SJCRH30 (cell line): ENCODE results near the gene NXN. TPM values are rescaled to one million over a fixed set of nuclear protein-coding genes. Genes with fewer than 3 reads are reported as not detected.
"Not testable (repeated sequence)": the region's sequence is repeated elsewhere in the genome, so short reads cannot be mapped to it uniquely, and the experiment has no call there.

ENCODE experiments used
- DNase-seq, 2 experiments: peaks; one replicate each; pipeline ENCODE4 v3.0.0-alpha.2; 2015 to 2020
- H3K27ac ChIP-seq: fragments of 250-450 bp; sonication (Bioruptor Pico); 2 replicates; pipeline ENCODE4 v1.5.1; 2020; ENCODE audit warnings: mild to moderate bottlenecking, moderate library complexity
- H3K27me3 ChIP-seq: fragments of 250-450 bp; sonication (Bioruptor Pico); 2 replicates; pipeline ENCODE4 v1.5.1; 2020; ENCODE audit warnings: mild to moderate bottlenecking, moderate library complexity
- H3K36me3 ChIP-seq: fragments of 250-450 bp; sonication (Bioruptor Pico); 2 replicates; pipeline ENCODE4 v1.5.1; 2020; ENCODE audit warnings: mild to moderate bottlenecking, moderate library complexity
- H3K4me1 ChIP-seq: fragments of 250-450 bp; sonication (Bioruptor Pico); 2 replicates; pipeline ENCODE4 v1.5.1; 2020; ENCODE audit warnings: mild to moderate bottlenecking, moderate library complexity
- H3K4me3 ChIP-seq: fragments of 250-450 bp; sonication (Bioruptor Pico); 2 replicates; pipeline ENCODE4 v1.5.1; 2020; ENCODE audit warnings: mild to moderate bottlenecking, moderate library complexity
- H3K9me3 ChIP-seq: fragments of 250-450 bp; sonication (Bioruptor Pico); replicated peaks from 2 replicates; pipeline ENCODE4 v1.5.1; 2020; ENCODE audit warnings: mild to moderate bottlenecking, moderate library complexity
- total RNA-seq: library from RNA; depleted of rRNA; stranded (reverse); fragments of >200 nt; shearing (Covaris generic); gene quantifications from 2 replicates; pipeline ENCODE4 v1.2.3, GENCODE V29; 2014

The NXN gene
- total RNA-seq, 1 experiment from 2014 or later = 35.2 TPM

DNA sequence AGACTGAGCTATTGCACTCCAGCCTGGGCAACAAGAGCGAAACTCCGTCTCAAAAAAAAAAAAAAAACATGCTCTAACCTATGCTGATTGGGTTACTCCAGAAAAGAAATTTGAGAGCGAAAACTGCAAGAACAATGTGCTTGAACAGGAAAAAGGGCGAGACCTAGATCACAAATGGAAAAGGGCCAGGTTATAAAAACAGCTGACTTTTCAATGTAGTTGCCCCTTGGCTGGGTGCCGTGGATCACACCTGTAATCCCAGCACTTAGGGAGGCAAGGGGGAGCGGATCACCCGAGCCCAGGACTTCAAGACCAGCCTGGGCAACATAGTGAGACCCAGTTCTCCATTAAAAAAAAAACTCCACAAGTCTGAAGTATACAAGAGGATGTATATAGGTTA, 148.6 kb downstream of the NXN start:
- H3K4me1 ChIP-seq = no peaks in the 10 kb centered on the region
- no peak overlapping the region for H3K27ac ChIP-seq
- H3K4me3 ChIP-seq = no peak overlapping the region
- no peaks in the 10 kb centered on the region for H3K36me3 ChIP-seq
- DNase-seq = no peak
- no peaks in the 10 kb centered on the region for H3K27me3 ChIP-seq
- H3K9me3 ChIP-seq = no peaks in the 10 kb centered on the region

- Histone ChIP-seq H3K27me3 (no peaks in the 10 kb centered on the region), H3K27ac (no peak overlapping the region), H3K36me3 (no peaks in the 10 kb centered on the region), H3K4me1 (no peaks in the 10 kb centered on the region), H3K9me3 (no peaks in the 10 kb centered on the region), H3K4me3 (no peak overlapping the region)
- DNase-seq = no peak
Measured at GRCh38 chr17:830381-830780, 149.2 kb downstream of the NXN start.

GRCh38 chr17:829614-830013, 150.0 kb downstream of the NXN start:
- H3K27ac ChIP-seq, H3K4me1 ChIP-seq, DNase-seq, H3K36me3 ChIP-seq, H3K4me3 ChIP-seq, H3K9me3 ChIP-seq, H3K27me3 ChIP-seq: not testable (repeated sequence)

- Histone ChIP-seq H3K27me3 (no peaks in the 10 kb centered on the region), H3K9me3 (no peaks in the 10 kb centered on the region), H3K4me1 (no peaks in the 10 kb centered on the region), H3K27ac (no peak overlapping the region), H3K4me3 (no peak overlapping the region), H3K36me3 (no peaks in the 10 kb centered on the region)
- no peak for DNase-seq
Measured at GRCh38 chr17:828761-829160, 150.8 kb downstream of the NXN start.

GRCh38 chr17:826778-827177, 152.8 kb downstream of the NXN start:
- no peaks in the 10 kb centered on the region for H3K4me1 ChIP-seq
- H3K36me3 ChIP-seq = no peaks in the 10 kb centered on the region
- no peak overlapping the region for H3K27ac ChIP-seq
- H3K9me3 ChIP-seq = no peaks in the 10 kb centered on the region
- no peak for DNase-seq
- H3K4me3 ChIP-seq = no peak overlapping the region
- H3K27me3 ChIP-seq = no peaks in the 10 kb centered on the region

DNA sequence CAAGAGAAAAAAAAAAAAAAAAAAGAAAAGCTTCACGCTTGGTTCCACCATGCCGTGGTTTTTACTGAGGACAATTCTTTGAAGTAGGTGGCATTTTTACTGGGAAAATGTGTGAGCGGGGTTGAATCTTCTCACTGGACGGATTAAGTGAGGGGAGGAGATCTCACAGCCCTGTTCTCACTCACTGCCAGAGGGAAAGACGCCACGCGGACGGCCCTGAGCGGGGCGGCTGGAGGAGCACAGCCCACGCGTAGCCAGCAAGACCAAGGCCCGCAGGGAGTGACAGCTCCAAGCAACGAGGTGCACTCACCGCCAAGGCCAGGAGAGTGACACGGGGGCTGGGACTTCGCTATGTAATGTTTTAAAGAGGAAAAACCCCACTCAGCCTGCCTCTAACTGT, 154.4 kb downstream of the NXN start:
- no peaks in the 10 kb centered on the region for H3K27me3 ChIP-seq
- no peak for DNase-seq
- no peaks in the 10 kb centered on the region for H3K4me1 ChIP-seq
- no peak overlapping the region for H3K4me3 ChIP-seq
- H3K27ac ChIP-seq = no peak overlapping the region
- no peaks in the 10 kb centered on the region for H3K36me3 ChIP-seq
- no peaks in the 10 kb centered on the region for H3K9me3 ChIP-seq

DNA sequence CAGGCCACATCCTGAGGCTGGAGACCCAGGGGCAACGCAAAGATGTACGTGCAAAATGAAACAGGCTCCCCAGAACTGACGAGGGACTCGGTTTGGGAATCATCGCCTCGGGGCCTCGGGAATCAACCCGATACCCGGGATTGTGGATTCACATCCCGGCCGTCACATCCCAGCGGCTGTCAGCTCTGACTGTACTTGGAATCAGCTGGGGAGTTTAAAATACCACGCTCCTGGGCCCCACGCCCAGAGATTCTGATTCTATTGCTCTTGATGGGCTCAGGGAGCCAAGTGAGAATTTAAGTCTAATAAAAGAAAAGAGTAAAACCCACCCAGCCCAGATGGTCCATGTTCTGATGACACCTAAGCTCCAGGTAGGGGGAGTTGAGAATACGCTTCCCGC, 155.2 kb downstream of the NXN start:
- Histone ChIP-seq H3K36me3 (no peaks in the 10 kb centered on the region), H3K27me3 (no peaks in the 10 kb centered on the region), H3K4me3 (no peak overlapping the region), H3K9me3 (no peaks in the 10 kb centered on the region), H3K27ac (no peak overlapping the region), H3K4me1 (no peaks in the 10 kb centered on the region)
- no peak for DNase-seq

DNA sequence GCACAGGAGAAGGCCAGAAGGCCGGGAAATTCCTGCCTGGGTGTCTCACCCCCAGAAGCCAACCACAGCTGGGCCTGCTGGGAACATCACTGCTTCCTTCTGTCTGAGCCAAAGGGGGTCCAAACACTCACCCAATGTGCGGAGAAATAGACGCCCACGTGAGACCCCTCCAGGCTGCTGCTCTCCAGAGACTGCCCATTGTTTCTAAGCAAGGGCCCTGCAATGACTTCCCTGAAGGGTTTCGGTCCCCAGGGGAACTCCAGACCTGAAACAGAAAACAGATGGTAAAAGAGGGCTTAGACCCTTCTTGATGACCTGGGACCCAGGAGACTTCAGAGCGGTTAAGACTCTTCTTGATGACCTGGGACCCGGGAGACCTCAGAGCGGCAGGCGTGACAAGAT, 156.1 kb downstream of the NXN start:
- Histone ChIP-seq H3K9me3 (no peaks in the 10 kb centered on the region), H3K27ac (no peak overlapping the region), H3K27me3 (no peaks in the 10 kb centered on the region), H3K4me3 (no peak overlapping the region), H3K4me1 (no peaks in the 10 kb centered on the region), H3K36me3 (no peaks in the 10 kb centered on the region)
- DNase-seq = no peak

- no peak for DNase-seq
- Histone ChIP-seq H3K27me3 (no peaks in the 10 kb centered on the region), H3K9me3 (no peaks in the 10 kb centered on the region), H3K36me3 (no peaks in the 10 kb centered on the region), H3K4me3 (no peak overlapping the region), H3K4me1 (no peaks in the 10 kb centered on the region), H3K27ac (no peak overlapping the region)
Measured at GRCh38 chr17:819251-819650, 160.3 kb downstream of the NXN start.

GRCh38 chr17:814371-814770, 165.2 kb downstream of the NXN start:
- no peak for DNase-seq
- Histone ChIP-seq H3K4me3 (no peak overlapping the region), H3K27me3 (no peaks in the 10 kb centered on the region), H3K36me3 (0 out of 2 replicates have a peak, but pooled peaks cover 4% of the 10 kb centered on the region), H3K27ac (no peak overlapping the region), H3K4me1 (no peaks in the 10 kb centered on the region), H3K9me3 (no peaks in the 10 kb centered on the region)

- H3K4me3 ChIP-seq = no peak overlapping the region
Measured at GRCh38 chr17:812638-813204, 166.9 kb downstream of the NXN start.

GRCh38 chr17:811051-811784, 168.4 kb downstream of the NXN start:
- Histone ChIP-seq H3K27ac (no peak overlapping the region), H3K27me3 (no peaks in the 10 kb centered on the region), H3K4me3 (no peak overlapping the region), H3K36me3 (0 out of 2 replicates have a peak, but pooled peaks cover 4% of the 10 kb centered on the region), H3K4me1 (no peaks in the 10 kb centered on the region), H3K9me3 (no peaks in the 10 kb centered on the region)
- DNase-seq = no peak

More at GRCh38 chr17:812638-813204, 166.9 kb downstream of the NXN start:
- H3K9me3 ChIP-seq = no peaks in the 10 kb centered on the region
- H3K27me3 ChIP-seq = no peaks in the 10 kb centered on the region
- DNase-seq = no peak
- H3K27ac ChIP-seq = no peak overlapping the region
- H3K4me1 ChIP-seq = no peaks in the 10 kb centered on the region
- 0 out of 2 replicates have a peak, but pooled peaks cover 4% of the 10 kb centered on the region for H3K36me3 ChIP-seq

DNA sequence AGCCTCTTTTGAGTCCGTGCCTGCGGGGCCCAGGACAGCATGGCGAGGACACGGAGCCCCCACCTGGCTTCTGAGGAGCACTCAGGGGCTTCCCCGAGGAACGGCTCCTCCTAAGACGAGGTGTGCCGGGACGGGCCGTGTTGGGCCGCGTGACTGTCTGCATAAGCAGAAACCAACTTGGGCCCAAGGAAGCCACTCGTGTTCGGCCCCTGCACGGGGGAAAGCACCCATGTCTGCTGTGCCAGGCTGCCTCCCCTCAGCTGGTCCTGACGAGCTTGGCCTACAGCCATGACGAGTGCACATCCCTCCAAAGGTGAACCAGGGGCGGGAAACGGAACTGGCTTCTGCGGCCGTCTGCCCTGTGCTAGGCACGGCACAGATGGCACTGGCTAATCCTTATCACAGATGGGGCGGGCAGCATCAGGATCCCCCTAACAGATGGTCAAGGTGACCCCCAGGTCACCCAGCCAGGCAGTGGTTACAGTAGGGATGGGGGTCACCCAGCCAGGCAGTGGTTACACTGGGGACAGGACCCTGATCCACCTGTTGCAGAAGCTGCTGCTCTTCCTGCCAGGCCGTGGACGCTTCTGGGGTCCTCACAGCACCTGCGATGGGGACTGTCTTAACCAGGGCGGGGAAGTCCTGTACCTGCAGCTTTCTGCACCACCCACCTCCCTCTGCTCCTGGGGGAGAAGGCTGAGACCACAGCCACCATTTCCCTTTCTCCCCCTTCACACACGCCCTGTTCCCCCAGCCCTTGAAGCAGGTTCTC, 171.9 kb downstream of the NXN start:
- Histone ChIP-seq H3K4me3 (no peak overlapping the region), H3K9me3 (no peaks in the 10 kb centered on the region), H3K4me1 (no peaks in the 10 kb centered on the region), H3K36me3 (0 out of 2 replicates have a peak, but pooled peaks cover under 1% of the 10 kb centered on the region), H3K27ac (no peak overlapping the region), H3K27me3 (no peaks in the 10 kb centered on the region)
- no peak for DNase-seq

DNA sequence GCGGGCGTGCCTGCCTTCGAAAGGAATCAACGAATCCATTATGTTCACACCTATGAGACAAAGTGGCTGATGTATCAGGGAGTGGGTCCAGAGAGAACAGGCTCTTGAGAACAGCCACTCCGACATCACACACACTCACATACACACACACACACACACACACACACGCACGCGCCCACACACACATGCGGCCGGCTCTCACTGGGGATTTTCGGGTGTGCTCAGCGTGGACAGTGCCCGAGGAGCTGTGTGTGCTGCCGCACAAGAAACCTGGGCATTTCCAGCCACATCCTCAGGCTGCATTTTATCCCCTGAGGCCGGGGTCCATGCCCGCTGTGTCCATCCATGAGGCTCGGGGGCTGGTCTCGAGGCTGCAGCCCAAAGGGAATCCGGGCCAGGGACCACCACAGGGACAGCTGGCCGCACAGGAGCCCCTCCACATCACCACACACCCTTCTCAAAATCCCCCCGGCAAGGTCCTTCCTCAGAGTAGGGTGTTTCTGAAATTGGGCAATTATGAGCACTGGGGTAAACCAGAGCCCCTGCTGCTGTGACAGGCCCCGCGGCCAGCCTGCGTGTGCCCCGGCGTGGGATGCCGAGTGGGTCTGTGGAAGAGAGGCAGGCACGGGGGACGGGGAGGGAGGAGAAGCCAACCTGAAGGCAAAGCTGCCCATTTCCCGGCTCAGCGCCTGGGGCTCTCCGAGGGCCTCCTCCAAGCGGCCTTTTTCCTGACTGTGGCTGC, 172.6 kb downstream of the NXN start:
- DNase-seq = no peak

GRCh38 chr17:806346-806745, 173.2 kb downstream of the NXN start:
- Histone ChIP-seq H3K4me3 (no peak overlapping the region), H3K27me3 (no peaks in the 10 kb centered on the region), H3K36me3 (no peaks in the 10 kb centered on the region), H3K27ac (no peak overlapping the region), H3K9me3 (no peaks in the 10 kb centered on the region), H3K4me1 (no peaks in the 10 kb centered on the region)
- DNase-seq = no peak

More for the DNA sequence above, 172.6 kb downstream of the NXN start:
- Histone ChIP-seq H3K36me3 (no peaks in the 10 kb centered on the region), H3K4me1 (no peaks in the 10 kb centered on the region), H3K4me3 (no peak overlapping the region), H3K9me3 (no peaks in the 10 kb centered on the region), H3K27ac (no peak overlapping the region), H3K27me3 (no peaks in the 10 kb centered on the region)
